Measurements from ENCODE around the gene VWC2. TPM values are rescaled to one million over a fixed set of nuclear protein-coding genes. Genes with fewer than 3 reads are reported as not detected.

The VWC2 gene
- total RNA-seq (10 to 100 TPM in 1 of 7 donors, 1 to 10 TPM in 6; 1.7 to 16.7 (median 8.0) TPM), polyA plus RNA-seq (1 to 10 TPM; 2.4 to 6.1 TPM)
- long read RNA-seq, donor 1, partial matches to known transcripts = 3 of 4 reads
- long read RNA-seq, donor 1, other reads (novel, unspliced or antisense) = 1 of 4 reads
- long read RNA-seq, donor 2, full-length matches to known transcripts = 1 of 1 reads
- long read RNA-seq, donor 2, partial matches to known transcripts = 0 of 1 reads
- long read RNA-seq, donor 2, other reads (novel, unspliced or antisense) = 0 of 1 reads
- long read RNA-seq, donor 3, full-length matches to known transcripts = 6 of 17 reads
- long read RNA-seq, donor 3, partial matches to known transcripts = 5 of 17 reads
- long read RNA-seq, donor 3, other reads (novel, unspliced or antisense) = 6 of 17 reads

- Histone ChIP-seq H3K9me3 (no peaks in the 10 kb centered on the region), H3K4me1 (ENCODE audit: insufficient read depth) (peaks cover 4% of the 10 kb centered on the region), H3K27me3 (no peaks in the 10 kb centered on the region), H3K36me3 (no peaks in the 10 kb centered on the region), H3K27ac (peak within 1 kb of the TSS; percentile 55 to 88), H3K4me3 (peak within 1 kb of the TSS; percentile 57)
- TF ChIP-seq EP300 (IDR thresholded peaks at IDR 0.05) (no peak), CTCF (IDR thresholded peaks at IDR 0.05) (no peak), POLR2A (IDR thresholded peaks at IDR 0.05) (no peak)
- WGBS, 3 donors = 0 to 2% (median 1%) methylated on average over 45 to 75 of the region's 75 CpGs
- peak; percentile 56 to 72 (median 63) for DNase-seq
- intact Hi-C loops (cut with DNase I) = loop anchor here in 2 of 4 donors (10.0 kb wide), 3 partner anchors 71 to 289 kb away; no protein-coding TSS in a partner anchor
Observed at GRCh38 chr7:49773218-49773935, at the start of gene VWC2. VWC2 (plus strand) TSS chr7:49773638; CDS start chr7:49775436, 1,798 bp downstream.

- H3K27me3 ChIP-seq = no peaks in the 10 kb centered on the region
- intact Hi-C loops (cut with DNase I) = no loop called here
- no peak for TF ChIP-seq CTCF (IDR thresholded peaks at IDR 0.05)
- no peak for TF ChIP-seq EP300 (IDR thresholded peaks at IDR 0.05)
- TF ChIP-seq POLR2A (IDR thresholded peaks at IDR 0.05) = no peak
- H3K4me1 ChIP-seq (ENCODE audit: insufficient read depth) = no peaks in the 10 kb centered on the region
- no peak overlapping the region for H3K4me3 ChIP-seq
- DNase-seq = no peak
- no peaks in the 10 kb centered on the region for H3K9me3 ChIP-seq
- no peaks in the 10 kb centered on the region for H3K36me3 ChIP-seq
- H3K27ac ChIP-seq = no peak overlapping the region
Observed at GRCh38 chr7:49724071-49724470, 49.4 kb upstream of the VWC2 start.

DNA sequence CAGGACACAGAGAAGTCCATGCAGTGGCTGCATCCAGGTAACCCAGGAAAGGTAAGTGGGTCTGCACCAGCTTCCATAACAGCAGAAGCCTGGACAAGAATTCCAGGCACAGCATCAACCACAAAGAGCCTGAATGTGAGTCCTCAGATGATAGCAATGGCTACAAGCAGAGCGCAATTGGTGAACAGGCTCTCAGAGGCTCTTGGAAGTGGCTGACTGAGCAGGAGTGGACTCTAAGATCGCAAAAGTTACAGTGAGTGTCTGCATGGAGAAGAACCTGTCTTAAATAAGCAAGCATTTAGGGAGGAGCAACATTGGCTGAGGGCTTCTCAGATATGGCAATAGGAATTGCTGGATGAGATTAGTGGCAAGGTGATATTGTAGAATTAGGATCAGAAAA is 41.6 kb upstream of the VWC2 start:
- Histone ChIP-seq H3K9me3 (no peaks in the 10 kb centered on the region), H3K4me1 (ENCODE audit: insufficient read depth) (no peaks in the 10 kb centered on the region), H3K4me3 (no peak overlapping the region), H3K27ac (no peak overlapping the region), H3K36me3 (no peaks in the 10 kb centered on the region), H3K27me3 (no peaks in the 10 kb centered on the region)
- no peak for DNase-seq
- intact Hi-C loops (cut with DNase I) = no loop called here
- WGBS, 3 donors = 48 to 50% (median 50%) methylated on average over 2 of the region's 2 CpGs
- no peak for TF ChIP-seq EP300 (IDR thresholded peaks at IDR 0.05)
- TF ChIP-seq POLR2A (IDR thresholded peaks at IDR 0.05) = no peak
- TF ChIP-seq CTCF (IDR thresholded peaks at IDR 0.05) = no peak

GRCh38 chr7:49762666-49763065 is 10.8 kb upstream of the VWC2 start:
- no peaks in the 10 kb centered on the region for H3K9me3 ChIP-seq
- H3K27ac ChIP-seq = no peak overlapping the region
- TF ChIP-seq POLR2A (IDR thresholded peaks at IDR 0.05) (no peak), CTCF (IDR thresholded peaks at IDR 0.05) (no peak), EP300 (IDR thresholded peaks at IDR 0.05) (no peak)
- no peaks in the 10 kb centered on the region for H3K4me1 ChIP-seq (ENCODE audit: insufficient read depth)
- H3K4me3 ChIP-seq = no peak overlapping the region
- no peaks in the 10 kb centered on the region for H3K27me3 ChIP-seq
- H3K36me3 ChIP-seq = no peaks in the 10 kb centered on the region
- no peak for DNase-seq
- 74 to 77% (median 74%) methylated on average over 3 of the region's 3 CpGs for WGBS, 3 donors
- intact Hi-C loops (cut with DNase I) = no loop called here

All from ovary (tissue), 10 donors.